ENCODE results near the gene MBLAC2.

DNA sequence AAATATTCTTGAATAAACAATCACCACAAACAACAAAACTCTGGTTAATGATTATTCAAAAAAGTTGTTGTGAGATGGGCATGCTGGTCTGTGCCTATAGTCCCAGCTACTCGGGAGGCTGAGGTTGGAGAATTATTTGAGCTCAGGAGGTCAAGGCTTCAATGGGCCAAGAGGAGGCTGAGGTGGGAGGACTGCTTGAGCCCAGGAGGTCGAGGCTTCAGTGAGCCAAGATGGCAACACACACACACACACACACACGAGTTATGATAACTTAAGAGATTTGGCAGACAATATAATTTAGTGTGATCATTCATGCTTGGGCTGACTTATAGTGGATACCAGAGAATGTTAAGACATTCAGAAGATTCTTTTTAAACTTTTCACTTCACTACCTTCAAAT is 39.9 kb upstream of the MBLAC2 start:
- no peak for TF ChIP-seq CTCF (IDR thresholded peaks at IDR 0.05; ENCODE audit: poor library complexity, severe bottlenecking)
- TF ChIP-seq, protein P1, sequence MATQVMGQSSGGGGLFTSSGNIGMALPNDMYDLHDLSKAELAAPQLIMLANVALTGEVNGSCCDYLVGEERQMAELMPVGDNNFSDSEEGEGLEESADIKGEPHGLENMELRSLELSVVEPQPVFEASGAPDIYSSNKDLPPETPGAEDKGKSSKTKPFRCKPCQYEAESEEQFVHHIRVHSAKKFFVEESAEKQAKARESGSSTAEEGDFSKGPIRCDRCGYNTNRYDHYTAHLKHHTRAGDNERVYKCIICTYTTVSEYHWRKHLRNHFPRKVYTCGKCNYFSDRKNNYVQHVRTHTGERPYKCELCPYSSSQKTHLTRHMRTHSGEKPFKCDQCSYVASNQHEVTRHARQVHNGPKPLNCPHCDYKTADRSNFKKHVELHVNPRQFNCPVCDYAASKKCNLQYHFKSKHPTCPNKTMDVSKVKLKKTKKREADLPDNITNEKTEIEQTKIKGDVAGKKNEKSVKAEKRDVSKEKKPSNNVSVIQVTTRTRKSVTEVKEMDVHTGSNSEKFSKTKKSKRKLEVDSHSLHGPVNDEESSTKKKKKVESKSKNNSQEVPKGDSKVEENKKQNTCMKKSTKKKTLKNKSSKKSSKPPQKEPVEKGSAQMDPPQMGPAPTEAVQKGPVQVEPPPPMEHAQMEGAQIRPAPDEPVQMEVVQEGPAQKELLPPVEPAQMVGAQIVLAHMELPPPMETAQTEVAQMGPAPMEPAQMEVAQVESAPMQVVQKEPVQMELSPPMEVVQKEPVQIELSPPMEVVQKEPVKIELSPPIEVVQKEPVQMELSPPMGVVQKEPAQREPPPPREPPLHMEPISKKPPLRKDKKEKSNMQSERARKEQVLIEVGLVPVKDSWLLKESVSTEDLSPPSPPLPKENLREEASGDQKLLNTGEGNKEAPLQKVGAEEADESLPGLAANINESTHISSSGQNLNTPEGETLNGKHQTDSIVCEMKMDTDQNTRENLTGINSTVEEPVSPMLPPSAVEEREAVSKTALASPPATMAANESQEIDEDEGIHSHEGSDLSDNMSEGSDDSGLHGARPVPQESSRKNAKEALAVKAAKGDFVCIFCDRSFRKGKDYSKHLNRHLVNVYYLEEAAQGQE (IDR thresholded peaks at IDR 0.05; ENCODE audit: borderline replicate concordance): no peak
- no peak for TF ChIP-seq EZH2 (IDR thresholded peaks at IDR 0.05; ENCODE audit: borderline replicate concordance, insufficient read depth, low read length, poor library complexity, severe bottlenecking)
- no peak for TF ChIP-seq RAD21 (conservative IDR thresholded peaks at IDR 0.05)
- TF ChIP-seq TAF1 (IDR thresholded peaks at IDR 0.05; ENCODE audit: low read depth): no peak

Measured in neural cell (in vitro differentiated cells).